HepG2 (cell line): ENCODE measurements around the gene STX7. TPM values are rescaled to one million over a fixed set of nuclear protein-coding genes. Genes with fewer than 3 reads are reported as not detected.

Experiments
- PHF8 ChIP-seq: sonication (generic); formaldehyde crosslinking; IDR thresholded peaks from 2 replicates; pipeline ENCODE4 v1.5.0; 2020; ENCODE audit warnings: missing genetic modification reagents
- RBAK ChIP-seq: sonication (generic); formaldehyde crosslinking; IDR thresholded peaks from 2 replicates; pipeline ENCODE4 v1.5.1; 2020; ENCODE audit warnings: mild to moderate bottlenecking, missing genetic modification reagents
- RCOR2 ChIP-seq: IDR thresholded peaks from 2 replicates; pipeline ENCODE4 v1.6.1; 2016; ENCODE audit warnings: missing biosample characterization, missing genetic modification reagents
- TAF15 ChIP-seq: fragments of 200-400 bp; formaldehyde crosslinking; IDR thresholded peaks from one replicate; pipeline ENCODE4 v1.6.1; 2018; ENCODE audit warnings: mild to moderate bottlenecking, low read depth, low read length; ENCODE audit not compliant: poor library complexity, severe bottlenecking
- ZNF282 ChIP-seq: fragments of 450-650 bp; IDR thresholded peaks from 2 replicates; pipeline ENCODE4 v1.6.1; 2018; ENCODE audit not compliant: partially characterized antibody
- ZNF350 ChIP-seq: sonication (generic); formaldehyde crosslinking; IDR thresholded peaks from 2 replicates; pipeline ENCODE4 v1.4.0; 2020; ENCODE audit warnings: mild to moderate bottlenecking, low read depth, missing genetic modification reagents, borderline replicate concordance
- ZNF746 ChIP-seq: sonication (generic); formaldehyde crosslinking; IDR thresholded peaks from 2 replicates; pipeline ENCODE4 v1.8.0; 2022; ENCODE audit warnings: mild to moderate bottlenecking, missing genetic modification reagents
- ZNF83 ChIP-seq: sonication (generic); formaldehyde crosslinking; IDR thresholded peaks from 2 replicates; pipeline ENCODE4 v1.4.0; 2020; ENCODE audit warnings: missing genetic modification reagents, mild to moderate bottlenecking, borderline replicate concordance
- polyA plus RNA-seq, 8 experiments: library from polyadenylated mRNA; depleted of rRNA in 3 of 8; stranded (reverse) in 7 of 8; unstranded in 1 of 8; fragments of >200 nt; fragmentation: Illumina TruSeq in 4 of 8; extraction: Trizol in 4 of 8; gene quantifications; 2 replicates each; pipeline versions ENCODE4 v1.2.1 to v1.2.3, GENCODE V29; 2011 to 2016; ENCODE audit warnings: low read depth in 4 of 8, missing spikeins in 1 of 8, mixed read lengths in 1 of 8; ENCODE audit not compliant: insufficient read depth in 1 of 8
- total RNA-seq, 5 experiments: library from RNA; depleted of rRNA; stranded (reverse); fragments of >200 nt; fragmentation: Illumina TruSeq; extraction: Trizol; gene quantifications; 2 replicates each; pipeline ENCODE4 v1.2.3, GENCODE V29; 2016; ENCODE audit warnings: low read depth in 1 of 5
- TF ChIP-seq, protein P1 (sequence below): sonication (generic); formaldehyde crosslinking; IDR thresholded peaks from 2 replicates; pipeline ENCODE4 v1.5.0; 2020; ENCODE audit warnings: missing genetic modification reagents
- TF ChIP-seq, protein P2 (sequence below): sonication (generic); formaldehyde crosslinking; conservative IDR thresholded peaks from 2 replicates; pipeline ENCODE4 v1.4.0; 2020; ENCODE audit warnings: mild to moderate bottlenecking, missing genetic modification reagents, moderate library complexity
- TF ChIP-seq, protein P3 (sequence below): sonication (generic); formaldehyde crosslinking; IDR thresholded peaks from 2 replicates; pipeline ENCODE4 v1.4.0; 2020; ENCODE audit warnings: mild to moderate bottlenecking, missing genetic modification reagents
- TF ChIP-seq, protein P4 (sequence below): IDR thresholded peaks from 2 replicates; pipeline ENCODE4 v1.6.1; 2016; ENCODE audit warnings: missing biosample characterization, missing genetic modification reagents, low read depth

STX7 gene
- total and polyA plus RNA-seq, 2 of the 13 experiments (the other 11 are each of a cell fraction or from before 2014, with no cell fraction given), result 28.0 to 34.7 TPM

DNA sequence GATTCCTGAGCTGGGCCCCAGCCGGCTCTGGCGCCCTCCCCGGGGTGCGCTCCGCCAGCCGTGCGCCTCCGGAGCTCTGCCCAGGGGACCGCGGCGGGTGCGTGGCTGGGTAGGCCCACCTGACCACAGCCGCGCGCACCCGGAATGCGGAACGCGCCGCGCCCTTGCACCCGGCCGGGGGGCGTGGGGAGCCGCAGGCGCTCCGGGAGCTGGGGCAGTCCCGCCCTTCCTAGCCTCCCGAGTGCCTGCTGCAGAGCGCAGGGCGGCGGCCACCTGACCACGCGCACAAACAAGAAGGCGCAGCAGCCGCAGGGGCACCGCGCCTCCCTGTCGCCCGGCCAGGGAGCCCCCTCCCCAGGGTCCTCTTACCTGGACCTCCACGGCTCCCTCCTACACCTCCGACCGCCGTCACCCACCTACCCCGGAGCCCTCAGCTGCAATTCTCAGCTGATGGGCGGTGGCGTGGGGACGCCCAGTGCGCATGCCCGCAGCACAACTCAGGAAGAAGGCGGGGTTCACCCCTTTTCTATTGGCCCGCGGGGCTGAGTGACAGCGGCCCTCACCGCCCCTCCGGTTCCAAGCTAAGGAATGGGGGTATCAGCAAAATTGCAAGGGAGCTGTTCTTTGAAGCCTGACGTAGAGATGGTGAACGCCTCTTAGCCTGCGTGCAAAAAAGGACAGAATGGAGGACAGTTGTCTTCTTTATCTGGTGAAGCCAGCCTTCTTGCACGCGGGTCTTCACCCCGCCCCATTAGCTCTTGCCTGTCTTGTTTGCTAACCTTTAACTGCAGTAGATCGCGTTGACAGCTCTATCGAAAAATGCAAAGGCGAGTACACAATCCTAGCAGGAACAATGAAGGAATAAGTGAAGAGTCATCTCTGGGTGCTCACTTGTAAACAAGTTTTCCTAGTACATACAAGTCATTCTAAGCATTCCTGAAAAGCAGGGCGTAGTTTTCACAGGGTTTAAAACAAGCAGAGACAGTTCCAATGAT lies at the start of gene STX7 (continued):
- peak; percentile 74; the same call in 1 of the 2 replicates for TF ChIP-seq ZNF350 (CRISPR knock-in tag)
- TF ChIP-seq, protein P1, sequence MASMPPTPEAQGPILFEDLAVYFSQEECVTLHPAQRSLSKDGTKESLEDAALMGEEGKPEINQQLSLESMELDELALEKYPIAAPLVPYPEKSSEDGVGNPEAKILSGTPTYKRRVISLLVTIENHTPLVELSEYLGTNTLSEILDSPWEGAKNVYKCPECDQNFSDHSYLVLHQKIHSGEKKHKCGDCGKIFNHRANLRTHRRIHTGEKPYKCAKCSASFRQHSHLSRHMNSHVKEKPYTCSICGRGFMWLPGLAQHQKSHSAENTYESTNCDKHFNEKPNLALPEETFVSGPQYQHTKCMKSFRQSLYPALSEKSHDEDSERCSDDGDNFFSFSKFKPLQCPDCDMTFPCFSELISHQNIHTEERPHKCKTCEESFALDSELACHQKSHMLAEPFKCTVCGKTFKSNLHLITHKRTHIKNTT (CRISPR knock-in tag), result no peak
- TF ChIP-seq PHF8 (CRISPR knock-in tag), result peak; percentile 92
- no peak for TF ChIP-seq TAF15
- peak; percentile 87; the same call in 1 of the 2 replicates for TF ChIP-seq ZNF83 (CRISPR knock-in tag)
- TF ChIP-seq, protein P2, sequence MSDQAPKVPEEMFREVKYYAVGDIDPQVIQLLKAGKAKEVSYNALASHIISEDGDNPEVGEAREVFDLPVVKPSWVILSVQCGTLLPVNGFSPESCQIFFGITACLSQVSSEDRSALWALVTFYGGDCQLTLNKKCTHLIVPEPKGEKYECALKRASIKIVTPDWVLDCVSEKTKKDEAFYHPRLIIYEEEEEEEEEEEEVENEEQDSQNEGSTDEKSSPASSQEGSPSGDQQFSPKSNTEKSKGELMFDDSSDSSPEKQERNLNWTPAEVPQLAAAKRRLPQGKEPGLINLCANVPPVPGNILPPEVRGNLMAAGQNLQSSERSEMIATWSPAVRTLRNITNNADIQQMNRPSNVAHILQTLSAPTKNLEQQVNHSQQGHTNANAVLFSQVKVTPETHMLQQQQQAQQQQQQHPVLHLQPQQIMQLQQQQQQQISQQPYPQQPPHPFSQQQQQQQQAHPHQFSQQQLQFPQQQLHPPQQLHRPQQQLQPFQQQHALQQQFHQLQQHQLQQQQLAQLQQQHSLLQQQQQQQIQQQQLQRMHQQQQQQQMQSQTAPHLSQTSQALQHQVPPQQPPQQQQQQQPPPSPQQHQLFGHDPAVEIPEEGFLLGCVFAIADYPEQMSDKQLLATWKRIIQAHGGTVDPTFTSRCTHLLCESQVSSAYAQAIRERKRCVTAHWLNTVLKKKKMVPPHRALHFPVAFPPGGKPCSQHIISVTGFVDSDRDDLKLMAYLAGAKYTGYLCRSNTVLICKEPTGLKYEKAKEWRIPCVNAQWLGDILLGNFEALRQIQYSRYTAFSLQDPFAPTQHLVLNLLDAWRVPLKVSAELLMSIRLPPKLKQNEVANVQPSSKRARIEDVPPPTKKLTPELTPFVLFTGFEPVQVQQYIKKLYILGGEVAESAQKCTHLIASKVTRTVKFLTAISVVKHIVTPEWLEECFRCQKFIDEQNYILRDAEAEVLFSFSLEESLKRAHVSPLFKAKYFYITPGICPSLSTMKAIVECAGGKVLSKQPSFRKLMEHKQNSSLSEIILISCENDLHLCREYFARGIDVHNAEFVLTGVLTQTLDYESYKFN (CRISPR knock-in tag), result peak; percentile 55
- TF ChIP-seq RCOR2 (CRISPR knock-in tag), result 0 out of 2 replicates have a peak, but pooled peaks have one; percentile 21
- TF ChIP-seq, protein P3, sequence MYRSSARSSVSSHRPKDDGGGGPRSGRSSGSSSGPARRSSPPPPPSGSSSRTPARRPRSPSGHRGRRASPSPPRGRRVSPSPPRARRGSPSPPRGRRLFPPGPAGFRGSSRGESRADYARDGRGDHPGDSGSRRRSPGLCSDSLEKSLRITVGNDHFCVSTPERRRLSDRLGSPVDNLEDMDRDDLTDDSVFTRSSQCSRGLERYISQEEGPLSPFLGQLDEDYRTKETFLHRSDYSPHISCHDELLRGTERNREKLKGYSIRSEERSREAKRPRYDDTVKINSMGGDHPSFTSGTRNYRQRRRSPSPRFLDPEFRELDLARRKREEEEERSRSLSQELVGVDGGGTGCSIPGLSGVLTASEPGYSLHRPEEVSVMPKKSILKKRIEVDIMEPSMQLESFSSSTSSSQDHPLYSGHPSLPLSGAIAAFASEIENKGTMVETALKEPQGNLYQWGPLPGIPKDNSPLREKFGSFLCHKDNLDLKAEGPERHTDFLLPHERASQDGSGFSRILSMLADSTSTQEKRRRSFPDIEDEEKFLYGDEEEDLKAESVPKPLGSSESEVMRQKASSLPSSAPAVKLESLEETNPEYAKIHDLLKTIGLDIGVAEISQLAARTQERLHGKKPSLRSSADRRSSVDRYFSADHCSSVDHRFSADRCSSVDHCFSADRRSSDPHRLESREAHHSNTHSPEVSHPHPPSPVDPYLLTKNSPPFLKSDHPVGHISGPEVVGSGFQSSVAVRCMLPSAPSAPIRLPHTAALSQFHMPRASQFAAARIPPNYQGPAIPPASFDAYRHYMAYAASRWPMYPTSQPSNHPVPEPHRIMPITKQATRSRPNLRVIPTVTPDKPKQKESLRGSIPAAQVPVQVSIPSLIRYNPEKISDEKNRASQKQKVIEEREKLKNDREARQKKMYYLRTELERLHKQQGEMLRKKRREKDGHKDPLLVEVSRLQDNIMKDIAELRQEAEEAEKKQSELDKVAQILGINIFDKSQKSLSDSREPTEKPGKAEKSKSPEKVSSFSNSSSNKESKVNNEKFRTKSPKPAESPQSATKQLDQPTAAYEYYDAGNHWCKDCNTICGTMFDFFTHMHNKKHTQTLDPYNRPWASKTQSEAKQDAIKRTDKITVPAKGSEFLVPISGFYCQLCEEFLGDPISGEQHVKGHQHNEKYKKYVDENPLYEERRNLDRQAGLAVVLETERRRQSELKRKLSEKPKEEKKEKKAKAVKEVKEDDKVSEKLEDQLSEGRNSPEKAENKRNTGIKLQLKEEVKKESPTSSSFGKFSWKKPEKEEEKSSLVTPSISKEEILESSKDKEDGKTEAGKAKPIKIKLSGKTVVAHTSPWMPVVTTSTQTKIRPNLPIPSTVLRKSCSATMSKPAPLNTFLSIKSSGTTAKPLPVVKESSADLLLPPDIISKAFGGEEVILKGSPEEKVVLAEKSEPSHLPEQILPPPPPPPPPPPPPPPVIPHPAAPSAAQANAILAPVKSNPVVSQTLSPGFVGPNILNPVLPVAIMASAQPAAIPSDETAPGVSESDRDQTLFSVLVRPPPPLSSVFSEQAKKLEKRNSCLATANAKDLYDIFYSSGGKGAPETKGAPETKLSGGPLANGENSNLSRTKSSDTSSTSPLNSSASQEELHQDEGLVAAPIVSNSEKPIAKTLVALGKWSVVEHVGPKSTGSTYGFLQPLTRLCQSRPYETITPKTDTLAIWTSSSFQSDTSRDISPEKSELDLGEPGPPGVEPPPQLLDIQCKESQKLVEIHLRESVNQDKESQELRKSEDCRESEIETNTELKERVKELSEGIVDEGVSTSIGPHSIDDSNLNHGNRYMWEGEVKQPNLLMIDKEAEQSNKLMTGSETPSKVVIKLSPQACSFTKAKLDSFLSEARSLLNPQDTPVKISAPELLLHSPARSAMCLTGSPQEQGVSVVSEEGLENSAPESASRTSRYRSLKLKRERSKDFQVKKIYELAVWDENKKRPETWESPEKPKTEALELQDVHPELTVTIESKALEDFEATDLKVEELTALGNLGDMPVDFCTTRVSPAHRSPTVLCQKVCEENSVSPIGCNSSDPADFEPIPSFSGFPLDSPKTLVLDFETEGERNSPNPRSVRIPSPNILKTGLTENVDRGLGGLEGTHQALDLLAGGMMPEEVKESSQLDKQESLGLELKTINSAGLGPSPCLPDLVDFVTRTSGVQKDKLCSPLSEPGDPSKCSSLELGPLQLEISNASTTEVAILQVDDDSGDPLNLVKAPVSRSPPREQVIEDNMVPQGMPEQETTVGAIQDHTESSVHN (CRISPR knock-in tag), result peak; percentile 75; the same call in 1 of the 2 replicates
- no peak for TF ChIP-seq ZNF282
- TF ChIP-seq, protein P4, sequence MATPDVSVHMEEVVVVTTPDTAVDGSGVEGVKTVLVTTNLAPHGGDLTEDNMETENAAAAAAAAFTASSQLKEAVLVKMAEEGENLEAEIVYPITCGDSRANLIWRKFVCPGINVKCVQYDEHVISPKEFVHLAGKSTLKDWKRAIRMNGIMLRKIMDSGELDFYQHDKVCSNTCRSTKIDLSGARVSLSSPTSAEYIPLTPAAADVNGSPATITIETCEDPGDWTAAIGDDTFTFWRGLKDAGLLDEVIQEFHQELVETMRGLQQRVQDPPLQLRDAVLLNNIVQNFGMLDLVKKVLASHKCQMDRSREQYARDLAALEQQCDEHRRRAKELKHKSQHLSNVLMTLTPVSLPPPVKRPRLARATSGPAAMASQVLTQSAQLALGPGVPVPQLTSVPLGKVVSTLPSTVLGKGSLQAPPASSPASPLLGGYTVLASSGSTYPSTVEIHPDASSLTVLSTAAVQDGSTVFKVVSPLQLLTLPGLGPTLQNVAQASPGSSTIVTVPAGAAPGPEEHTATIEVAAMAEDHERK (CRISPR knock-in tag), result no peak
- TF ChIP-seq RBAK (CRISPR knock-in tag), result no peak
- no peak for TF ChIP-seq ZNF746 (CRISPR knock-in tag)
